ENCODE results near the gene AHNAK2. TPM values are rescaled to one million over a fixed set of nuclear protein-coding genes. Genes with fewer than 3 reads are reported as not detected.

AHNAK2 gene
- total and polyA plus RNA-seq, 2 of the 13 experiments (the other 11 are each of a cell fraction or from before 2014, with no cell fraction given) = 0.11 to 0.18 TPM

DNA sequence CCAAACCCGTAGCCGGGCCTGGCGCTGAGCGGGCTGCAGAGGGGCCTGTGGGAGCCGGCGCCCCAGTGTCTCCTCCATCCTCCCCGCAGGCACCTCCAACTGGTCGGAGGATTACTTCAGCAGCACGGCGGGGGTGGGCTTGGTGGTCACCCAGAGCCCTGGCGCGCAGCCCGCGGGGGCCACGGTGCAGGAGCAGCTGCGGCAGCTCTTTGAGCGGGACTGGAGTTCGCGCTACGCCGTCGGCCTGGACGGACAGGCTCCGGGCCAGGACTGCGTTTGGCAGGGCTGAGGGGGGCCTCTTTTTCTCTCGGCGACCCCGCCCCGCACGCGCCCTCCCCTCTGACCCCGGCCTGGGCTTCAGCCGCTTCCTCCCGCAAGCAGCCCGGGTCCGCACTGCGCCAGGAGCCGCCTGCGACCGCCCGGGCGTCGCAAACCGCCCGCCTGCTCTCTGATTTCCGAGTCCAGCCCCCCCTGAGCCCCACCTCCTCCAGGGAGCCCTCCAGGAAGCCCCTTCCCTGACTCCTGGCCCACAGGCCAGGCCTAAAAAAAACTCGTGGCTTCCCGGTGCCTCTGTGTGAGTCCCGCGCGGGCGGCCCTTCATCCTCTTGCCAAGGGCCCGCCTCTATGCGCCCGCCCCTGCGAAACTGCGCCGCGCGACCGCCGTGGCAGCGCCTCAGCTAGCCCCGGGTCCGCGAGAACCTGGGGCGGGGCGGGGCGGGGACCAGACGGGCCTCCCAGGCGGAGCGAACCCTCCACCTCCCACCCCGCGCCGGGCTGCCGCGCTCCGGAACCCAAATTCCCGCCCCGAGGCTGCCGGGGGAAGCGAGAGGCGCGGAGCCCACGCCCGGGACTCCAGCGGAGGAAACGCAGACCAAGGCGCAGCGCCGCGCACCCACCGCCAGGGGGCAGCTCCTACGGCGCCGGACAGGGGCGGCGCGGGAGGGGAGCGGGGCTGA, 45.2 kb downstream of the AHNAK2 start (continued):
- TF ChIP-seq ZNF530 (CRISPR knock-in tag; IDR thresholded peaks at IDR 0.05; ENCODE audit: low read depth) (no peak), GATA4 (IDR thresholded peaks at IDR 0.05; ENCODE audit: borderline replicate concordance, low read depth) (no peak), ZNF318 (CRISPR knock-in tag; IDR thresholded peaks at IDR 0.05) (no peak), DNMT3B (CRISPR knock-in tag; conservative IDR thresholded peaks at IDR 0.05) (no peak), MED1 (CRISPR knock-in tag; IDR thresholded peaks at IDR 0.05) (no peak), RFXAP (CRISPR knock-in tag; IDR thresholded peaks at IDR 0.05; ENCODE audit: borderline replicate concordance) (no peak), ZFP36L1 (CRISPR knock-in tag; IDR thresholded peaks at IDR 0.05) (no peak), PHF5A (CRISPR knock-in tag; IDR thresholded peaks at IDR 0.05; ENCODE audit: low read depth, unreplicated experiment) (no peak), MEF2D (CRISPR knock-in tag; IDR thresholded peaks at IDR 0.05) (no peak), ZNF580 (CRISPR knock-in tag; IDR thresholded peaks at IDR 0.05; ENCODE audit: borderline replicate concordance, low read depth) (no peak), EED (CRISPR knock-in tag; IDR thresholded peaks at IDR 0.05) (no peak), HIVEP1 (CRISPR knock-in tag; IDR thresholded peaks at IDR 0.05) (no peak), ZNF138 (CRISPR knock-in tag; IDR thresholded peaks at IDR 0.05; ENCODE audit: low read depth) (no peak), ZNF367 (CRISPR knock-in tag; IDR thresholded peaks at IDR 0.05; ENCODE audit: borderline replicate concordance) (no peak), ZNF782 (CRISPR knock-in tag; IDR thresholded peaks at IDR 0.05; ENCODE audit: borderline replicate concordance) (no peak), KDM6A (CRISPR knock-in tag; IDR thresholded peaks at IDR 0.05; ENCODE audit: low read depth) (no peak), MXD3 (CRISPR knock-in tag; IDR thresholded peaks at IDR 0.05) (no peak)
- TF ChIP-seq, protein P1, sequence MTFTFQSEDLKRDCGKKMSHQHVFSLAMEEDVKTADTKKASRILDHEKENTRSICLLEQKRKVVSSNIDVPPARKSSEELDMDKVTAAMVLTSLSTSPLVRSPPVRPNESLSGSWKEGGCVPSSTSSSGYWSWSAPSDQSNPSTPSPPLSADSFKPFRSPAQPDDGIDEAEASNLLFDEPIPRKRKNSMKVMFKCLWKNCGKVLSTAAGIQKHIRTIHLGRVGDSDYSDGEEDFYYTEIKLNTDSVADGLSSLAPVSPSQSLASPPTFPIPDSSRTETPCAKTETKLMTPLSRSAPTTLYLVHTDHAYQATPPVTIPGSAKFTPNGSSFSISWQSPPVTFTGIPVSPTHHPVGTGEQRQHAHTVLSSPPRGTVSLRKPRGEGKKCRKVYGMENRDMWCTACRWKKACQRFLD (CRISPR knock-in tag; IDR thresholded peaks at IDR 0.05; ENCODE audit: borderline replicate concordance) = no peak
